ENCODE measurements around the gene NINJ2.
"Not testable (repeated sequence)": the region's sequence is repeated elsewhere in the genome, so short reads cannot be mapped to it uniquely, and the experiment has no call there.

Gene NINJ2

GRCh38 chr12:639566-639965 lies 23.7 kb downstream of the NINJ2 start:
- Mint-ChIP-seq H3K9me3 (ENCODE audit: low read depth) (no peaks in the 10 kb centered on the region), H3K27ac (peak overlapping the region; percentile 90), H3K4me1 (ENCODE audit: low read depth) (peaks cover 46% of the 10 kb centered on the region), H3K36me3 (no peaks in the 10 kb centered on the region), H3K4me3 (peak overlapping the region; percentile 18), H3K27me3 (no peaks in the 10 kb centered on the region)

- Mint-ChIP-seq H3K36me3 (no peaks in the 10 kb centered on the region), H3K9me3 (ENCODE audit: low read depth) (no peaks in the 10 kb centered on the region), H3K27ac (peak overlapping the region; percentile 90), H3K27me3 (no peaks in the 10 kb centered on the region), H3K4me1 (ENCODE audit: low read depth) (peaks cover 42% of the 10 kb centered on the region), H3K4me3 (peak overlapping the region; percentile 8)
Measured at GRCh38 chr12:638953-639557, 24.2 kb downstream of the NINJ2 start.

GRCh38 chr12:636632-637031 lies 26.6 kb downstream of the NINJ2 start:
- H3K27me3 Mint-ChIP-seq = no peaks in the 10 kb centered on the region
- no peaks in the 10 kb centered on the region for H3K36me3 Mint-ChIP-seq
- H3K4me3 Mint-ChIP-seq = no peak overlapping the region
- H3K9me3 Mint-ChIP-seq (ENCODE audit: low read depth) = no peaks in the 10 kb centered on the region
- H3K27ac Mint-ChIP-seq = peak overlapping the region; percentile 16
- peaks cover 43% of the 10 kb centered on the region for H3K4me1 Mint-ChIP-seq (ENCODE audit: low read depth)

- H3K9me3 Mint-ChIP-seq (ENCODE audit: low read depth) = no peaks in the 10 kb centered on the region
- H3K27ac Mint-ChIP-seq = no peak overlapping the region
- H3K27me3 Mint-ChIP-seq = no peaks in the 10 kb centered on the region
- no peaks in the 10 kb centered on the region for H3K36me3 Mint-ChIP-seq
- no peak overlapping the region for H3K4me3 Mint-ChIP-seq
- peaks cover 33% of the 10 kb centered on the region for H3K4me1 Mint-ChIP-seq (ENCODE audit: low read depth)
Measured at GRCh38 chr12:633731-634130, 29.5 kb downstream of the NINJ2 start.

- Mint-ChIP-seq H3K36me3 (no peaks in the 10 kb centered on the region), H3K4me1 (ENCODE audit: low read depth) (peaks cover 26% of the 10 kb centered on the region), H3K27ac (peak overlapping the region; percentile 74), H3K9me3 (ENCODE audit: low read depth) (no peaks in the 10 kb centered on the region), H3K27me3 (no peaks in the 10 kb centered on the region), H3K4me3 (no peak overlapping the region)
Measured at GRCh38 chr12:632102-632696, 31.0 kb downstream of the NINJ2 start.

- Mint-ChIP-seq H3K4me3 (peak overlapping the region; percentile 88), H3K27ac (peak overlapping the region; percentile 93), H3K36me3 (no peaks in the 10 kb centered on the region), H3K9me3 (ENCODE audit: low read depth) (no peaks in the 10 kb centered on the region), H3K4me1 (ENCODE audit: low read depth) (peaks cover 24% of the 10 kb centered on the region), H3K27me3 (no peaks in the 10 kb centered on the region)
Measured at GRCh38 chr12:630656-631632, 32.3 kb downstream of the NINJ2 start.

GRCh38 chr12:628742-629078 lies 34.5 kb downstream of the NINJ2 start:
- not testable (repeated sequence) for H3K27ac Mint-ChIP-seq; H3K4me3 Mint-ChIP-seq; H3K9me3 Mint-ChIP-seq (ENCODE audit: low read depth); H3K36me3 Mint-ChIP-seq; H3K27me3 Mint-ChIP-seq
- peaks cover 28% of the 10 kb centered on the region for H3K4me1 Mint-ChIP-seq (ENCODE audit: low read depth)

- H3K27ac Mint-ChIP-seq = no peak overlapping the region
- no peaks in the 10 kb centered on the region for H3K36me3 Mint-ChIP-seq
- H3K4me1 Mint-ChIP-seq (ENCODE audit: low read depth) = peaks cover 32% of the 10 kb centered on the region
- no peaks in the 10 kb centered on the region for H3K9me3 Mint-ChIP-seq (ENCODE audit: low read depth)
- no peak overlapping the region for H3K4me3 Mint-ChIP-seq
- no peaks in the 10 kb centered on the region for H3K27me3 Mint-ChIP-seq
Measured at GRCh38 chr12:627863-628741, 35.1 kb downstream of the NINJ2 start.

GRCh38 chr12:627285-627684 lies 36.0 kb downstream of the NINJ2 start:
- no peaks in the 10 kb centered on the region for H3K36me3 Mint-ChIP-seq
- no peak overlapping the region for H3K27ac Mint-ChIP-seq
- H3K27me3 Mint-ChIP-seq = no peaks in the 10 kb centered on the region
- peaks cover 33% of the 10 kb centered on the region for H3K4me1 Mint-ChIP-seq (ENCODE audit: low read depth)
- no peak overlapping the region for H3K4me3 Mint-ChIP-seq
- H3K9me3 Mint-ChIP-seq (ENCODE audit: low read depth) = no peaks in the 10 kb centered on the region

- no peaks in the 10 kb centered on the region for H3K36me3 Mint-ChIP-seq
- H3K4me3 Mint-ChIP-seq = no peak overlapping the region
- no peak overlapping the region for H3K27ac Mint-ChIP-seq
- no peaks in the 10 kb centered on the region for H3K27me3 Mint-ChIP-seq
- peaks cover 29% of the 10 kb centered on the region for H3K4me1 Mint-ChIP-seq (ENCODE audit: low read depth)
- H3K9me3 Mint-ChIP-seq (ENCODE audit: low read depth) = no peaks in the 10 kb centered on the region
Measured at GRCh38 chr12:625998-626397, 37.2 kb downstream of the NINJ2 start.

GRCh38 chr12:623865-624372 lies 39.3 kb downstream of the NINJ2 start:
- no peak overlapping the region for H3K4me3 Mint-ChIP-seq
- no peak overlapping the region for H3K27ac Mint-ChIP-seq
- no peaks in the 10 kb centered on the region for H3K36me3 Mint-ChIP-seq
- no peaks in the 10 kb centered on the region for H3K27me3 Mint-ChIP-seq
- peaks cover 37% of the 10 kb centered on the region for H3K4me1 Mint-ChIP-seq (ENCODE audit: low read depth)
- H3K9me3 Mint-ChIP-seq (ENCODE audit: low read depth) = no peaks in the 10 kb centered on the region

- Mint-ChIP-seq H3K4me3 (no peak overlapping the region), H3K9me3 (ENCODE audit: low read depth) (no peaks in the 10 kb centered on the region), H3K4me1 (ENCODE audit: low read depth) (peaks cover 40% of the 10 kb centered on the region), H3K36me3 (no peaks in the 10 kb centered on the region), H3K27me3 (no peaks in the 10 kb centered on the region), H3K27ac (peak overlapping the region; percentile 89)
Measured at GRCh38 chr12:623172-623864, 39.9 kb downstream of the NINJ2 start.

GRCh38 chr12:622416-622815 lies 40.8 kb downstream of the NINJ2 start:
- Mint-ChIP-seq H3K27me3 (no peaks in the 10 kb centered on the region), H3K9me3 (ENCODE audit: low read depth) (no peaks in the 10 kb centered on the region), H3K4me3 (peak overlapping the region; percentile 66), H3K27ac (peak overlapping the region; percentile 89), H3K4me1 (ENCODE audit: low read depth) (peaks cover 40% of the 10 kb centered on the region), H3K36me3 (no peaks in the 10 kb centered on the region)

GRCh38 chr12:619346-619745 lies 43.9 kb downstream of the NINJ2 start:
- Mint-ChIP-seq H3K4me1 (ENCODE audit: low read depth) (peaks cover 46% of the 10 kb centered on the region), H3K4me3 (no peak overlapping the region), H3K27me3 (no peaks in the 10 kb centered on the region), H3K27ac (peak overlapping the region; percentile 54), H3K36me3 (no peaks in the 10 kb centered on the region), H3K9me3 (ENCODE audit: low read depth) (no peaks in the 10 kb centered on the region)
